ENCODE measurements around the gene TSPAN9. TPM values are rescaled to one million over a fixed set of nuclear protein-coding genes. Genes with fewer than 3 reads are reported as not detected.

Gene TSPAN9
- total and polyA plus RNA-seq, 9 of the 15 experiments (the other 6 are each of a cell fraction or from before 2014, with no cell fraction given): 0.23 to 2.1 (median 0.60) TPM; not detected in 2

- no peaks in the 10 kb centered on the region for H3K4me1 ChIP-seq (replicated peaks in 1 of 2; ENCODE audit: control insufficient read depth in 2 of 2, insufficient read depth in 2 of 2, low read length in 2 of 2)
- no peak overlapping the region for H3K4me3 ChIP-seq
- H3K27me3 ChIP-seq (ENCODE audit: control insufficient read depth in 2 of 2, insufficient read depth in 2 of 2, low read length in 2 of 2): peaks cover 0 to 62% of the 10 kb centered on the region in 2 experiments; a peak in 3 of 5 replicates
- 0% methylated on average over 11 of the region's 16 CpGs for WGBS (ENCODE audit: insufficient coverage, low coverage, missing lambda C conversion rate)
- H2AFZ ChIP-seq (ENCODE audit: low read depth, low read length): no peak overlapping the region
- ATAC-seq (no peak), DNase-seq (ENCODE audit: extremely low read depth in 1 of 4, low spot score in 3 of 4) (no peak), FAIRE-seq (no peak)
- no peak overlapping the region for H3K27ac ChIP-seq (ENCODE audit: extremely low read depth, low read depth, low read length)
- no peaks in the 10 kb centered on the region for H3K36me3 ChIP-seq (ENCODE audit: control insufficient read depth, insufficient read depth, low read length)
- no peaks in the 10 kb centered on the region for H3K9me3 ChIP-seq (replicated peaks; ENCODE audit: control insufficient read depth, insufficient read depth, low read depth, low read length)
- H3K9ac ChIP-seq (ENCODE audit: insufficient read depth in 1 of 2, low read depth in 2 of 2, low read length in 2 of 2): no peak overlapping the region
- H3K4me2 ChIP-seq (ENCODE audit: insufficient read depth, low read length): no peak overlapping the region
- intact Hi-C loops (cut with micrococcal nuclease): no loop called here
- BruUV-seq (replicated peaks): no TSS peak
- CTCF ChIA-PET (ENCODE audit: low intra/inter-chr PET ratio): no interaction called here
- H4K20me1 ChIP-seq (replicated peaks; ENCODE audit: control insufficient read depth, insufficient read depth, low read length): peaks cover 5% of the 10 kb centered on the region; the same call in 1 of the 2 replicates
- TF ChIP-seq ZFX (CRISPR knock-in tag; IDR thresholded peaks at IDR 0.05): no peak
- TF ChIP-seq PHTF2 (CRISPR knock-in tag; IDR thresholded peaks at IDR 0.05): no peak
- no peak for TF ChIP-seq ZNF324 (CRISPR knock-in tag; IDR thresholded peaks at IDR 0.05)
- no peak for TF ChIP-seq CEBPG (CRISPR knock-in tag; IDR thresholded peaks at IDR 0.05)
- TF ChIP-seq CEBPG (tag; conservative IDR thresholded peaks at IDR 0.05 in 1 of 2, IDR thresholded peaks at IDR 0.05 in 1 of 2): no peak
- no peak for TF ChIP-seq TCF3 (CRISPR knock-in tag; IDR thresholded peaks at IDR 0.05)
- no peak for TF ChIP-seq RFX7 (CRISPR knock-in tag; IDR thresholded peaks at IDR 0.05)
- no peak for TF ChIP-seq ARID3B (CRISPR knock-in tag; IDR thresholded peaks at IDR 0.05; ENCODE audit: borderline replicate concordance)
- TF ChIP-seq, protein P1, sequence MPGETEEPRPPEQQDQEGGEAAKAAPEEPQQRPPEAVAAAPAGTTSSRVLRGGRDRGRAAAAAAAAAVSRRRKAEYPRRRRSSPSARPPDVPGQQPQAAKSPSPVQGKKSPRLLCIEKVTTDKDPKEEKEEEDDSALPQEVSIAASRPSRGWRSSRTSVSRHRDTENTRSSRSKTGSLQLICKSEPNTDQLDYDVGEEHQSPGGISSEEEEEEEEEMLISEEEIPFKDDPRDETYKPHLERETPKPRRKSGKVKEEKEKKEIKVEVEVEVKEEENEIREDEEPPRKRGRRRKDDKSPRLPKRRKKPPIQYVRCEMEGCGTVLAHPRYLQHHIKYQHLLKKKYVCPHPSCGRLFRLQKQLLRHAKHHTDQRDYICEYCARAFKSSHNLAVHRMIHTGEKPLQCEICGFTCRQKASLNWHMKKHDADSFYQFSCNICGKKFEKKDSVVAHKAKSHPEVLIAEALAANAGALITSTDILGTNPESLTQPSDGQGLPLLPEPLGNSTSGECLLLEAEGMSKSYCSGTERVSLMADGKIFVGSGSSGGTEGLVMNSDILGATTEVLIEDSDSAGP (CRISPR knock-in tag; IDR thresholded peaks at IDR 0.05): no peak
- TF ChIP-seq KLF10 (CRISPR knock-in tag; IDR thresholded peaks at IDR 0.05): no peak
- TF ChIP-seq ZNF778 (CRISPR knock-in tag; IDR thresholded peaks at IDR 0.05): no peak
- no peak for TF ChIP-seq ELF1 (tag; IDR thresholded peaks at IDR 0.05)
- no peak for TF ChIP-seq SNAPC5 (CRISPR knock-in tag; IDR thresholded peaks at IDR 0.05)
- no peak for TF ChIP-seq PHF21A (IDR thresholded peaks at IDR 0.05; ENCODE audit: borderline replicate concordance, low read depth)
- TF ChIP-seq, protein P2, sequence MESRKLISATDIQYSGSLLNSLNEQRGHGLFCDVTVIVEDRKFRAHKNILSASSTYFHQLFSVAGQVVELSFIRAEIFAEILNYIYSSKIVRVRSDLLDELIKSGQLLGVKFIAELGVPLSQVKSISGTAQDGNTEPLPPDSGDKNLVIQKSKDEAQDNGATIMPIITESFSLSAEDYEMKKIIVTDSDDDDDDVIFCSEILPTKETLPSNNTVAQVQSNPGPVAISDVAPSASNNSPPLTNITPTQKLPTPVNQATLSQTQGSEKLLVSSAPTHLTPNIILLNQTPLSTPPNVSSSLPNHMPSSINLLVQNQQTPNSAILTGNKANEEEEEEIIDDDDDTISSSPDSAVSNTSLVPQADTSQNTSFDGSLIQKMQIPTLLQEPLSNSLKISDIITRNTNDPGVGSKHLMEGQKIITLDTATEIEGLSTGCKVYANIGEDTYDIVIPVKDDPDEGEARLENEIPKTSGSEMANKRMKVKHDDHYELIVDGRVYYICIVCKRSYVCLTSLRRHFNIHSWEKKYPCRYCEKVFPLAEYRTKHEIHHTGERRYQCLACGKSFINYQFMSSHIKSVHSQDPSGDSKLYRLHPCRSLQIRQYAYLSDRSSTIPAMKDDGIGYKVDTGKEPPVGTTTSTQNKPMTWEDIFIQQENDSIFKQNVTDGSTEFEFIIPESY (CRISPR knock-in tag; IDR thresholded peaks at IDR 0.05): no peak
- no peak for TF ChIP-seq BMI1 (IDR thresholded peaks at IDR 0.05; ENCODE audit: low read length)
- in situ Hi-C loops (cut with MboI): no loop called here
- POLR2A ChIA-PET: no interaction called here
- no peaks in the 10 kb centered on the region for H3K9me1 ChIP-seq (ENCODE audit: control insufficient read depth, insufficient read depth, low read length)
- H3K79me2 ChIP-seq (ENCODE audit: control insufficient read depth, insufficient read depth, low read length): no peaks in the 10 kb centered on the region
These were observed 214.8 kb downstream of the TSPAN9 start for GRCh38 chr12:3291939-3292338.

All from K562 (cell line).